AG04450 (cell line): ENCODE measurements around the gene MICAL2. TPM values are rescaled to one million over a fixed set of nuclear protein-coding genes. Genes with fewer than 3 reads are reported as not detected.

Experiments
- CTCF ChIA-PET: fragments of 300-600, 350-600 bp; formaldehyde crosslinking; extraction: SDS; loops from one replicate; lab custom pipeline; 2022; ENCODE audit warnings: antibody characterized with exemption, inconsistent platforms; lab: Charles Lee
- POLR2A ChIA-PET: fragments of 350-600 bp; formaldehyde crosslinking; extraction: SDS; loops from one replicate; lab custom pipeline; 2021; ENCODE audit warnings: antibody characterized with exemption, inconsistent platforms; lab: Yijun Ruan, JAX
- DNase-seq: peaks from one replicate; pipeline ENCODE4 v3.0.0-alpha.2; 2011; ENCODE audit warnings: low read depth, low spot score
- H3K27ac ChIP-seq: one replicate; pipeline ENCODE4 v1.5.1; 2012; ENCODE audit warnings: low read depth, low read length, control low read depth
- H3K27me3 ChIP-seq: one replicate; pipeline ENCODE4 v1.6.0; 2012; ENCODE audit warnings: low read length; ENCODE audit not compliant: control insufficient read depth, insufficient read depth
- H3K4me3 ChIP-seq: 2 replicates; pipeline ENCODE4 v1.5.1; 2011; ENCODE audit warnings: mild to moderate bottlenecking, low read depth, low read length, control low read depth
- H3K9me3 ChIP-seq: 2 replicates; pipeline ENCODE4 v1.5.1; 2012; ENCODE audit warnings: low read length; ENCODE audit not compliant: control insufficient read depth, insufficient read depth
- polyA plus RNA-seq: library from polyadenylated mRNA; depleted of rRNA; stranded (reverse); fragments of >200 nt; gene quantifications from 2 replicates; pipeline ENCODE4 v1.2.3, GENCODE V29; 2011
- TF ChIP-seq, protein P1 (sequence below): IDR thresholded peaks from 2 replicates; pipeline ENCODE4 v1.5.1; 2011; ENCODE audit warnings: low read depth, low read length, control low read depth, inconsistent platforms

The MICAL2 gene
- polyA plus RNA-seq, 1 experiment: 171 TPM

DNA sequence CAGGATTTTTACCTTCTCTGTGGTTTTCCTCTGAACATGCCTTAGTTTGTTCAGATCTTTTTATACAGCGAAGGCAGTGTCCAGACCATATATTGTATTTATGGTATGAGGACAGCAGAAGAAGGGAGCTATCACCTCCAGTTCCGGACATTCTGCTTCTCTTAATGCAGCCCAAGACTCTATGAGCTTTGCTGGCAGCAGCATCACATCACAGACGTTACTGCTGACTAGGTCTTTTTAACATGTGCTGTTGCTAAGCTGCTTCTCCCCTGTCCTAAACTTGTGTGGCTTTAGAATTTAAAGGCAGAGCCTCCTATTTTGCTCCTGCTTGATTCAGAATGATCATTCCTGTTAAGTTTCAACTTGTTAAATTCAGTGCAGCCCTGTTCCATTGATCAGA, 13.4 kb downstream of the MICAL2 start:
- POLR2A ChIA-PET: interaction anchor here (0.6 kb wide), 1 partner anchor 36 kb away, joined by 3 read pairs; no protein-coding TSS in a partner anchor
- no peak overlapping the region for H3K4me3 ChIP-seq
- DNase-seq: no peak
- no peaks in the 10 kb centered on the region for H3K9me3 ChIP-seq
- CTCF ChIA-PET: interaction anchor here (1.0 kb wide), 2 partner anchors 38 to 112 kb away, joined by 3 to 4 read pairs; no protein-coding TSS in a partner anchor
- peak overlapping the region; percentile 67 for H3K27ac ChIP-seq
- TF ChIP-seq, protein P1, sequence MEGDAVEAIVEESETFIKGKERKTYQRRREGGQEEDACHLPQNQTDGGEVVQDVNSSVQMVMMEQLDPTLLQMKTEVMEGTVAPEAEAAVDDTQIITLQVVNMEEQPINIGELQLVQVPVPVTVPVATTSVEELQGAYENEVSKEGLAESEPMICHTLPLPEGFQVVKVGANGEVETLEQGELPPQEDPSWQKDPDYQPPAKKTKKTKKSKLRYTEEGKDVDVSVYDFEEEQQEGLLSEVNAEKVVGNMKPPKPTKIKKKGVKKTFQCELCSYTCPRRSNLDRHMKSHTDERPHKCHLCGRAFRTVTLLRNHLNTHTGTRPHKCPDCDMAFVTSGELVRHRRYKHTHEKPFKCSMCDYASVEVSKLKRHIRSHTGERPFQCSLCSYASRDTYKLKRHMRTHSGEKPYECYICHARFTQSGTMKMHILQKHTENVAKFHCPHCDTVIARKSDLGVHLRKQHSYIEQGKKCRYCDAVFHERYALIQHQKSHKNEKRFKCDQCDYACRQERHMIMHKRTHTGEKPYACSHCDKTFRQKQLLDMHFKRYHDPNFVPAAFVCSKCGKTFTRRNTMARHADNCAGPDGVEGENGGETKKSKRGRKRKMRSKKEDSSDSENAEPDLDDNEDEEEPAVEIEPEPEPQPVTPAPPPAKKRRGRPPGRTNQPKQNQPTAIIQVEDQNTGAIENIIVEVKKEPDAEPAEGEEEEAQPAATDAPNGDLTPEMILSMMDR: no peak
- no peaks in the 10 kb centered on the region for H3K27me3 ChIP-seq

DNA sequence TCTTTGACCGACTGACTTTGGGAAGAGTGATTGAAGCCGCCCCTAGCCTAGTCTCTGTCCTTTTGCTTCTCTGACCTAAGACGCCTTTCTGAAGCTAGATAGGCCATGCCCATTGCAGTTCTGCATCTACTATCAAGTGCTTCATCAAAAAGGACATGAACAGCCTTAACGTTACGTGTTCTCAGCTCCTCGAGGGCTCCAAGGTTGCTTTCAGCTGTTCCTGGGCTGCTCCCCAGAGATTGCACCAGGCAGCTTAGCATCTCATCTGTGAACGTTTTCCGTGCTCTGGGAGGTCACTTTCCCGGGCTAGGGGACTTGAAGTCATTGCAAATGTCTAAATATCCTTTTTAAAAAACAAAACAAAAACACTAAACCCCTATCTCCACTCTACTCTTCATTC, 13.9 kb downstream of the MICAL2 start:
- Histone ChIP-seq H3K9me3 (no peaks in the 10 kb centered on the region), H3K4me3 (no peak overlapping the region), H3K27me3 (no peaks in the 10 kb centered on the region), H3K27ac (peak overlapping the region; percentile 67)
- ChIA-PET CTCF (interaction anchor here (1.0 kb wide), 2 partner anchors 37 to 112 kb away, joined by 3 to 4 read pairs; no protein-coding TSS in a partner anchor), POLR2A (interaction anchor here (0.6 kb wide), 1 partner anchor 37 kb away, joined by 3 read pairs; no protein-coding TSS in a partner anchor)
- TF ChIP-seq, protein P1: no peak
- DNase-seq: no peak

DNA sequence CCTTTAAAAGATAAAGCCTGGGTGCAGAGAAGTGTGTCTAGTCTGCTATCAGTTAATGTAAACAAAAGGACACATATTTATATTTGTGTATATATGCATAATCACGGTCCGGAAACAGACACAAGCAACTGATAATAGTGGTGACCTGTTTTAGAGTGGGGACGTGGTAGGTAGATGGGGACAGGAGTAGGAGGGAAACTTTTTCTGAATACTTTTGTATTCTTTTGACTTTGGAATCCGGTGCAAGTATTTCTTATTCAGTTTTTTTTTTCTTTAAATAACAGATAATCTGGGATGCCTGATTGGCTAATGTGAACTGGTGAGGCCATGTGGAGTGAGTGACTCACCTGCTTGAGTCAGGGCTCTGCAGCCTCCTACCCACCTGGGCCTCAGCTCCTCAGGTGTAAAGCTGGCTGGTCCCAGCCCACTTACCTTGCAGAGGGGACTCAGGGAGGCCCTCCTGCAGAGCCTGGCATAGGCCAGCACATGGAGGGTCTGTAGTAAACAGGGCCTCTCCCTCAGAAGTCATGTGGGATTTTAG, 15.3 kb downstream of the MICAL2 start:
- DNase-seq: no peak
- peak overlapping the region; percentile 88 for H3K27ac ChIP-seq
- no peaks in the 10 kb centered on the region for H3K9me3 ChIP-seq
- H3K27me3 ChIP-seq: no peaks in the 10 kb centered on the region
- no peak overlapping the region for H3K4me3 ChIP-seq
- TF ChIP-seq, protein P1: no peak
- ChIA-PET POLR2A (interaction anchor here (0.9 to 1.9 kb wide), 2 partner anchors 38 to 39 kb away, joined by 3 to 4 read pairs; no protein-coding TSS in a partner anchor), CTCF (interaction anchor here (1.1 kb wide), 1 partner anchor 13 kb away, joined by 5 read pairs; no protein-coding TSS in a partner anchor)

DNA sequence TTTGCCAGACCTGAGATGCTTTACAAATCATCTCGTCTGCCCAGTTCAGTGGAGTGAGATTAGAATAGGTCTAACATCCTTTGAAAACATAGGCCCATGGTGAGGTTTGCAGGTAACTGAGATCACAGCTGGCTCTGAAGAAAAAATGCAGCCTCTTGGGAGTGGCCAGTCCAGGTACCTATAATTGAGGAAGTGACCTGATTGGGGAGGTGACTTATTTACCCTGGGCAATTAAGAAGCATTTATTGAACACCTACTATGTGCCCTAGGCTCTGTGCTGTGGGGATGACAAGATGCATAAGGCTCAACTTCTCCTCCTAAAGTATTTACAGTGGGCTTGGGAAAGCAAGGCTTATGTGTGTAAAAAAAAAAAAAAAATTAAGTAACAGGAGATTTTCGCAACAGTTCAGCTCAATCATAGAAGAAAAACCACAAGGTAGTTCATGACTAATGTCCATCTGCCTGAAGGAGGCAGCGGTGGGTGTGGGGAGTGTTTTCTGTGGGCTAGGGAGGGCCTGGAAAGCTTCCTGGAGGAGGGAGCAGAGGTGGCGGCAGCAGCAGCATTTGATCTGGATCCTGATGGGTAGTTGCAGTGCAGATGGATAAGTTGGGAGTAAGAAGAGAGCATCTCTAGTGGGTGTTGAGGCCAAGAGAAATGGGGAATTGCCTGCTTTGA, 16.1 kb downstream of the MICAL2 start:
- H3K27ac ChIP-seq: peak overlapping the region; percentile 88
- CTCF ChIA-PET: interaction anchor here (0.6 to 1.7 kb wide), 5 partner anchors 12 to 197 kb away, joined by 3 to 11 read pairs (median 3); no protein-coding TSS in a partner anchor
- TF ChIP-seq, protein P1: no peak
- POLR2A ChIA-PET: interaction anchor here (0.9 to 1.9 kb wide), 5 partner anchors 10 to 40 kb away, joined by 3 to 5 read pairs (median 3); partner anchors contain the start of gene MICAL2
- no peak overlapping the region for H3K4me3 ChIP-seq
- no peaks in the 10 kb centered on the region for H3K27me3 ChIP-seq
- no peak for DNase-seq
- H3K9me3 ChIP-seq: no peaks in the 10 kb centered on the region
